ENCODE results near the gene ANKRD44. TPM values are rescaled to one million over a fixed set of nuclear protein-coding genes. Genes with fewer than 3 reads are reported as not detected.

Gene ANKRD44
- total and polyA plus RNA-seq, 2 of the 8 experiments (the other 6 are each of a cell fraction or from before 2014, with no cell fraction given) = 1.2 to 1.3 TPM

GRCh38 chr2:196966061-196966460, 344.5 kb downstream of the ANKRD44 start:
- Histone ChIP-seq H3K79me1 (ENCODE audit: low read depth, low read length) (no peaks in the 10 kb centered on the region), H4K5ac (ENCODE audit: insufficient read length, low read depth, low read length) (no peak overlapping the region), H3K9me3 (ENCODE audit: insufficient read depth in 2 of 2, low read depth in 1 of 2, low read length in 1 of 2) (peaks cover 5 to 13% of the 10 kb centered on the region in 2 experiments), H2AFZ (ENCODE audit: low read length) (peak overlapping the region; percentile 84; the same call in 1 of the 2 replicates), H4K8ac (ENCODE audit: extremely low read depth, insufficient read depth, low read length) (no peak overlapping the region), H3K79me2 (ENCODE audit: control insufficient read depth in 1 of 2, insufficient read depth in 2 of 2, low read length in 2 of 2) (no peaks in the 10 kb centered on the region), H3K4ac (replicated peaks; ENCODE audit: insufficient read length, low read depth, low read length) (no peak overlapping the region), H2BK120ac (replicated peaks; ENCODE audit: low read depth, low read length) (no peak overlapping the region), H2AK5ac (ENCODE audit: low read depth, low read length) (no peak overlapping the region), H3K18ac (ENCODE audit: extremely low read depth, low read length) (peak overlapping the region; percentile 62; the same call in 1 of the 2 replicates), H2BK5ac (ENCODE audit: low read depth, low read length) (no peak overlapping the region), H4K91ac (replicated peaks; ENCODE audit: insufficient read length, low read length) (no peak overlapping the region), H3K27ac (ENCODE audit: low read depth, low read length) (no peak overlapping the region), H3K4me2 (ENCODE audit: insufficient read depth in 1 of 2, low read depth in 2 of 2, low read length in 2 of 2) (no peak overlapping the region), H2BK20ac (ENCODE audit: low read length) (no peak overlapping the region), H3K4me3 (ENCODE audit: extremely low read depth in 1 of 4, insufficient read depth in 2 of 4, low read depth in 3 of 4, low read length in 4 of 4) (no peak overlapping the region), H3K56ac (replicated peaks; ENCODE audit: insufficient read length, low read depth, low read length) (no peak overlapping the region), H3K14ac (ENCODE audit: insufficient read length) (no peak overlapping the region), H3K9ac (replicated peaks in 1 of 4; ENCODE audit: extremely low read depth in 1 of 4, low read depth in 3 of 4, low read length in 3 of 4) (no peak overlapping the region), H2BK15ac (ENCODE audit: low read length) (no peak overlapping the region), H4K20me1 (replicated peaks in 1 of 2; ENCODE audit: control insufficient read depth in 1 of 2, insufficient read depth in 2 of 2, low read length in 2 of 2) (no peaks in the 10 kb centered on the region), H3K4me1 (replicated peaks in 1 of 4; ENCODE audit: control insufficient read depth in 3 of 4, insufficient read depth in 4 of 4, low read length in 3 of 4) (peaks cover 0 to 9% (median 4%) of the 10 kb centered on the region in 4 experiments; a peak in 3 of 7 replicates), H3K27me3 (replicated peaks in 1 of 4; ENCODE audit: control insufficient read depth in 3 of 4, extremely low read depth in 1 of 4, insufficient read depth in 3 of 4, low read length in 3 of 4) (no peaks in the 10 kb centered on the region; a peak in 1 of 7 replicates), H2BK12ac (ENCODE audit: low read depth, low read length) (no peak overlapping the region), H3K23me2 (ENCODE audit: low read depth, low read length) (no peaks in the 10 kb centered on the region), H3K36me3 (ENCODE audit: control insufficient read depth in 2 of 4, insufficient read depth in 4 of 4, low read length in 3 of 4) (no peaks in the 10 kb centered on the region; a peak in 1 of 8 replicates), H3K23ac (ENCODE audit: insufficient read length) (no peak overlapping the region)
- WGBS, 2 experiments (ENCODE audit: extremely low coverage in 1 of 2, insufficient coverage in 1 of 2, insufficient read length in 1 of 2, insufficient replicate concordance in 2 of 2, low coverage in 1 of 2, low lambda C conversion rate in 2 of 2, missing lambda C conversion rate in 1 of 2) = 77% methylated on average over 3 of the region's 3 CpGs; no CpG with 5 or more reads in 1 of the 2 experiments
- no peak for TF ChIP-seq ATF3 (IDR thresholded peaks at IDR 0.05; ENCODE audit: insufficient read depth, low read depth, low read length)
- no peak for TF ChIP-seq SIRT6 (IDR thresholded peaks at IDR 0.05; ENCODE audit: low read length)
- TF ChIP-seq CHD2 (IDR thresholded peaks at IDR 0.05; ENCODE audit: low read length) = no peak
- no peak for TF ChIP-seq SIX5 (IDR thresholded peaks at IDR 0.05; ENCODE audit: low read depth, low read length)
- TF ChIP-seq MAX (IDR thresholded peaks at IDR 0.05) = no peak
- TF ChIP-seq USF2 (IDR thresholded peaks at IDR 0.05; ENCODE audit: low read length) = no peak
- CTCF ChIA-PET (ENCODE audit: partially characterized antibody) = interaction anchor here (0.7 kb wide), 1 partner anchor 53 kb away, joined by 3 read pairs; no protein-coding TSS in a partner anchor
- no peak for DNase-seq (ENCODE audit: low read depth in 1 of 2, low spot score in 2 of 2)
- no peak for FAIRE-seq
- POLR2A ChIA-PET (ENCODE audit: partially characterized antibody) = no interaction called here

All from H1 (cell line).